ENCODE results near the gene LRRN2.

Gene LRRN2

DNA sequence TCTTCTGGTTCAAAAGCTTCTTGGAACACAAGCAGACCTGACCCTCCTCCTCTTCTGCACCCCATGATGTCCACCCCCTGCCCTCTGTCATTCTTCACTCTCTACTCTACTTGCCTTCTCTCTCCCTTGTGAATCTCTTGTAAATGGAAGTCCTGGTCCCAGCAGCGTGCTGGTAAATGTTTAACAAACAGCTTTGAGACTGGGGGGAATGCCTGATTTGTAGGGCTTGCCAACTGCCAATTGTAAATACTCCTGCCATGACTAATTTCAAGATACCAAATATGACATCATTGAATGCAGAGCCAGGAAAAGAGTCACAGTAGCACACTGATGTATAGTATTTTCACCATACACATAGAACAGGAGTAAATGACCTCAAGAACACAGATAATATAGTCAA is 40.9 kb upstream of the LRRN2 start:
- H3K4me3 ChIP-seq (ENCODE audit: low read depth, low read length) = no peak overlapping the region
- no peak overlapping the region for H3K27ac ChIP-seq
- no peaks in the 10 kb centered on the region for H3K36me3 ChIP-seq (replicated peaks)
- in situ Hi-C loops (cut with HindIII; ENCODE audit: low pct_ligation_motif_present, low sequenced_read_pairs) = no loop called here
- peak; percentile 22 for DNase-seq
- H3K27me3 ChIP-seq (replicated peaks) = peaks cover 2% of the 10 kb centered on the region
- TF ChIP-seq, protein P1, sequence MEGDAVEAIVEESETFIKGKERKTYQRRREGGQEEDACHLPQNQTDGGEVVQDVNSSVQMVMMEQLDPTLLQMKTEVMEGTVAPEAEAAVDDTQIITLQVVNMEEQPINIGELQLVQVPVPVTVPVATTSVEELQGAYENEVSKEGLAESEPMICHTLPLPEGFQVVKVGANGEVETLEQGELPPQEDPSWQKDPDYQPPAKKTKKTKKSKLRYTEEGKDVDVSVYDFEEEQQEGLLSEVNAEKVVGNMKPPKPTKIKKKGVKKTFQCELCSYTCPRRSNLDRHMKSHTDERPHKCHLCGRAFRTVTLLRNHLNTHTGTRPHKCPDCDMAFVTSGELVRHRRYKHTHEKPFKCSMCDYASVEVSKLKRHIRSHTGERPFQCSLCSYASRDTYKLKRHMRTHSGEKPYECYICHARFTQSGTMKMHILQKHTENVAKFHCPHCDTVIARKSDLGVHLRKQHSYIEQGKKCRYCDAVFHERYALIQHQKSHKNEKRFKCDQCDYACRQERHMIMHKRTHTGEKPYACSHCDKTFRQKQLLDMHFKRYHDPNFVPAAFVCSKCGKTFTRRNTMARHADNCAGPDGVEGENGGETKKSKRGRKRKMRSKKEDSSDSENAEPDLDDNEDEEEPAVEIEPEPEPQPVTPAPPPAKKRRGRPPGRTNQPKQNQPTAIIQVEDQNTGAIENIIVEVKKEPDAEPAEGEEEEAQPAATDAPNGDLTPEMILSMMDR (IDR thresholded peaks at IDR 0.05; ENCODE audit: low read depth, low read length, missing control alignments) = no peak

DNA sequence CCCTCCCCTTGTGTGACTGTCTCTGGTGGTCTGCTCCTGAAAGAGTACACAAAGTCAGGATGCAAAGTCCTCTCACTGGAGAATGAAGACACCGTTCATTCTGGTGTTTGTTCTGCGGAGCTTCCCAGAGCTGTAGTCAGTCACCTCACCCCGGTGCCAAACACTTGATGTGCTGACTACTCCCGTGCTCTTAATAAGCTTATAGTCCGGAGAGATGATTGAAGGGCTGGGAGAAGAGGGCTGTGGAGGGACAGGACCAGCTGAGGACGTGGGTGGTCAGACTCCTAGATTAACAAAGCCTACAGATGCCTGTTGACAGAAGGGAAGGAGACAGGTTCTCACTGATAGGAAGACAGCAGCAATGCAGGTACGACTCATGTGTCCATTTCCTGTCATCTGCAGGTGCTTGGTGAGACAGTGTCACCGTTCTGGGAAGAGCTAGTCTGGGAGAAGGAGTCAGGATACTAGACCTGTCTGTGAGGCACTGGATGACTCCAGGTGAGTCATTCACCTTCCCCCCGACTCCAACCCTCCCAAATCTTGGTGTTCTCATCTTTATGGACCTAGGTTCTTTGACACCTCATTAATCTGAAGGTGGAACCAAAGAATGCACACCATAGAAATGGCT is 40.4 kb upstream of the LRRN2 start:
- no peak overlapping the region for H3K27ac ChIP-seq
- H3K4me3 ChIP-seq (ENCODE audit: low read depth, low read length) = no peak overlapping the region
- no peak for DNase-seq
- in situ Hi-C loops (cut with HindIII; ENCODE audit: low pct_ligation_motif_present, low sequenced_read_pairs) = no loop called here
- TF ChIP-seq, protein P1 (IDR thresholded peaks at IDR 0.05; ENCODE audit: low read depth, low read length, missing control alignments) = no peak
- H3K36me3 ChIP-seq (replicated peaks) = no peaks in the 10 kb centered on the region
- H3K27me3 ChIP-seq (replicated peaks) = no peaks in the 10 kb centered on the region

DNA sequence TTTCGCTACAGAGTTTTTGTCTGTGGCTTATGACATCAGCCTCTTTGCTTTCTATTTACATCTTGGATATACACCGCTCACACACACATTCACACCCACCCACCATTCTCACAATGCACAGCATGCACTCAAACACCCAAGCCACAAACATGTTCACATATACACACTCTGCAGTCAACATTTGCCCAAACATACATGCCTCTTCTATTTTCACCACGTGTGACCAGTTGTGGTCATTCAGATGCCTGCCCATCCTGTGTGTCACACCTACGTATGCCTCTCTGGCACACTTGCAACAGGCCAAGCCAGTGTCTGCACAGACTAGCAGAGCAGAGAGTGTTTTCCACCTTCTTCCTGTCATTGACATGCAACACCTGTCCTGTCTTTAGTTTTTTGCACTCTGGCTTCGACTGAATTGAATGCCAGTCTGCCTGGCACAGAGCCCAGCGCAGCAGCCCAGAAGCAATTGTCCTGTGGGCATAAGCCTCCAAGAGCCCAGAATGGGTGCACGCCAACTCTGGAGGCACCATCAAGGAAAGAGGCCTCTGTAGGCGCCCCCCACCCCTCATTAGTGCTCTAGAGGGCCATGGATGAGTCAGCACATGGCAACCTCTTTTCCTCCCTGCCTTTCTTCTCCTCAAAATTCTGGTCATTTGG is 37.7 kb upstream of the LRRN2 start:
- no peak for DNase-seq
- Histone ChIP-seq H3K27ac (no peak overlapping the region), H3K27me3 (replicated peaks) (no peaks in the 10 kb centered on the region), H3K36me3 (replicated peaks) (no peaks in the 10 kb centered on the region), H3K4me3 (ENCODE audit: low read depth, low read length) (no peak overlapping the region)
- TF ChIP-seq, protein P1 (IDR thresholded peaks at IDR 0.05; ENCODE audit: low read depth, low read length, missing control alignments) = no peak
- in situ Hi-C loops (cut with HindIII; ENCODE audit: low pct_ligation_motif_present, low sequenced_read_pairs) = no loop called here

DNA sequence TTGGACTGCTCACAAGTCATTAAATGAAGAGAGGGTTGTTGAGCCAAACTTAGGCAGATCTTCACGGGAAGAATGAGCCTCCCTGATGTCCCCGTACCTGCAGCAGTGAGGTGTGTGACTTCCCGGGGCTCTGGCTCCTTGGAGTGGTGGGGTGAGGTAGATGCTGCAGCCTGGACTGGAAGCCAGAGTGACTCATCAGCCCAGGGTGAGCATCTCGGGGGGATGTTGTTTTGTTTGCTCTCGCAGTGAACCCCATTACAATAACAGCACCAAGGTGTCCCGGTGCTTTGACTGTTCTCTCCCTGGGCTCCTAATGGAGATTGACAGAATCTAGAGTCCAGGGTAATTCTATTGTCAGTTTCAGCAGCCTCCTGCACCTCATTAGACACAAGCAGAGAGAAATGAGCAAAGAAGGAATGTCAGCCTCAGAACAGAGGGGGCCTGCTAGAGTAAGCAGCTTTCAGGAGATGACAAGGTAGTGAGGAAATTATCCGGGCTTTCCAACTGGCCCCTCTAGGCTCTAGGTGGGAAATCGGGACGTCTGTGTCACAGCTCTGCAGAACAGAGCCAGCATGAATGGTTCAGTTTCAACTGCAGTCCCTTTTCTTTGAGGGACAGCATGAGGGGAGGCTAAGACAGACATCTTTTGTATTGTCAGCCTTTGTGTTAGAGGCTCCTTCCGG is 36.0 kb upstream of the LRRN2 start:
- H3K36me3 ChIP-seq (replicated peaks) = no peaks in the 10 kb centered on the region
- in situ Hi-C loops (cut with HindIII; ENCODE audit: low pct_ligation_motif_present, low sequenced_read_pairs) = no loop called here
- H3K27me3 ChIP-seq (replicated peaks) = no peaks in the 10 kb centered on the region
- TF ChIP-seq, protein P1 (IDR thresholded peaks at IDR 0.05; ENCODE audit: low read depth, low read length, missing control alignments) = no peak
- H3K27ac ChIP-seq = no peak overlapping the region
- no peak overlapping the region for H3K4me3 ChIP-seq (ENCODE audit: low read depth, low read length)
- no peak for DNase-seq

DNA sequence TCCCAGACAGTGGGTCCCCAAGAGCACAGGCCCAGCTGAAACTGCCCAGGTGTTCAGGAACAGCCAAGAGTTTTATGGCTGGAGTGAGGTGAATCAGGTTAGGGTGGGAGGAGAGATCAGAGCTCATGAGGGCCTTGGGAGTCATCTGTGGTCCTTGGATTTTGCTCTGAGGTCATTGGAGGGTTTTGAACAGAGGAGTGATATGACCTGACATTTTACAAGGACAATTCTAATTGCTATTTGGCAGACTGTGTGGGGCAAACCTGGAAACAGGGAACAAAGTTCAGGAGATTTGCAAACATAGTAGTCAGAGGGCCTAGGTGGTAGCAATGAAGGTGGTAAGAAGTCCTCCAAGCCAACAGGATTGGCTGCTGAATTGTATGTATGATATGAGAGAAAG is 31.1 kb upstream of the LRRN2 start:
- Histone ChIP-seq H3K27ac (no peak overlapping the region), H3K36me3 (replicated peaks) (no peaks in the 10 kb centered on the region), H3K27me3 (replicated peaks) (peaks cover 20% of the 10 kb centered on the region), H3K4me3 (ENCODE audit: low read depth, low read length) (no peak overlapping the region)
- in situ Hi-C loops (cut with HindIII; ENCODE audit: low pct_ligation_motif_present, low sequenced_read_pairs) = no loop called here
- TF ChIP-seq, protein P1 (IDR thresholded peaks at IDR 0.05; ENCODE audit: low read depth, low read length, missing control alignments) = no peak
- no peak for DNase-seq

Measured in brain microvascular endothelial cell (primary cell).